Endothelial cell of umbilical vein (primary cell): ENCODE data around the gene FOXO1. TPM values are rescaled to one million over a fixed set of nuclear protein-coding genes. Genes with fewer than 3 reads are reported as not detected.
A peak's percentile ranks its signal among the peaks of the same experiment; 100 is the strongest.

Source experiments
- BruUV-seq: library from RNA; stranded (reverse); fragments of 400-500 nt; replicated peaks from 2 replicates; lab custom pipeline; 2021; lab: Mats Ljungman, UMichigan
- CTCF ChIA-PET: fragments of 300-600, 350-600 bp; sonication (Branson Sonifier 250); formaldehyde crosslinking; loops from one replicate; lab custom pipeline; 2021; ENCODE audit warnings: antibody characterized with exemption, inconsistent platforms; lab: Charles Lee
- POLR2A ChIA-PET: fragments of 300-600, 350-600 bp; sonication (Branson Sonifier 250); formaldehyde crosslinking; loops from one replicate; lab custom pipeline; 2021; ENCODE audit warnings: antibody characterized with exemption, inconsistent platforms; lab: Charles Lee
- DNase-seq: peaks from one replicate; pipeline ENCODE4 v3.0.0-alpha.2; 2011; ENCODE audit warnings: low read depth, low spot score
- FAIRE-seq: peaks from 2 replicates; lab custom pipeline; 2011; peaks lifted over from hg19 to GRCh38; lab: Jason Lieb, UNC
- H2AFZ ChIP-seq: 2 replicates; pipeline ENCODE4 v1.6.0; 2012; ENCODE audit warnings: low read depth, low read length, control low read depth, inconsistent platforms
- H3K27ac ChIP-seq: 2 replicates; pipeline ENCODE4 v1.5.1; 2011; ENCODE audit warnings: low read depth, mild to moderate bottlenecking, control low read depth, low read length, moderate library complexity; ENCODE audit not compliant: insufficient read depth
- H3K27me3 ChIP-seq, 2 experiments: 2 replicates each; pipeline versions ENCODE4 v1.6.0 to v1.6.1; 2011; ENCODE audit warnings: low read length in 2 of 2, mixed read lengths in 1 of 2; ENCODE audit not compliant: control insufficient read depth in 2 of 2, insufficient read depth in 2 of 2
- H3K36me3 ChIP-seq, 2 experiments: 2 replicates in 1 of 2; 3 replicates in 1 of 2; pipeline ENCODE4 v1.5.1; 2011; ENCODE audit warnings: low read length in 2 of 2, mild to moderate bottlenecking in 1 of 2, moderate library complexity in 1 of 2; ENCODE audit not compliant: control insufficient read depth in 2 of 2, insufficient read depth in 2 of 2; ENCODE audit errors: extremely low read depth in 1 of 2
- H3K4me1 ChIP-seq: 3 replicates; pipeline ENCODE4 v1.5.1; 2011; ENCODE audit warnings: mild to moderate bottlenecking, low read length; ENCODE audit not compliant: control insufficient read depth, insufficient read depth; ENCODE audit errors: extremely low read depth
- H3K4me2 ChIP-seq: 2 replicates; pipeline ENCODE4 v1.6.1; 2011; ENCODE audit warnings: low read length, control low read depth, mixed read lengths; ENCODE audit not compliant: insufficient read depth
- H3K4me3 ChIP-seq, 3 experiments: fragments of 200-600 bp in 1 of 3; sonication (generic), shearing (Covaris generic) in 1 of 3; replicated peaks in 1 of 3; 2 replicates each; pipeline ENCODE4 v1.5.1; 2011 to 2016; ENCODE audit warnings: control low read depth in 3 of 3, low read length in 3 of 3, mild to moderate bottlenecking in 2 of 3, inconsistent platforms in 1 of 3, low read depth in 1 of 3, moderate library complexity in 1 of 3; ENCODE audit not compliant: insufficient read depth in 1 of 3
- H3K79me2 ChIP-seq: 2 replicates; pipeline ENCODE4 v1.6.0; 2012; ENCODE audit warnings: low read length, inconsistent platforms; ENCODE audit not compliant: control insufficient read depth, insufficient read depth
- H3K9ac ChIP-seq: replicated peaks from 2 replicates; pipeline ENCODE3; 2011; ENCODE audit warnings: low read length, control low read depth; ENCODE audit not compliant: insufficient read depth; ENCODE audit errors: extremely low read depth
- H3K9me1 ChIP-seq: replicated peaks from 3 replicates; pipeline ENCODE4 v1.6.0; 2011; ENCODE audit warnings: mild to moderate bottlenecking, low read length; ENCODE audit not compliant: control insufficient read depth, insufficient read depth; ENCODE audit errors: extremely low read depth
- H3K9me3 ChIP-seq: replicated peaks from 2 replicates; pipeline ENCODE4 v1.5.1; 2012; ENCODE audit warnings: low read length, inconsistent platforms; ENCODE audit not compliant: control insufficient read depth, insufficient read depth
- H4K20me1 ChIP-seq: replicated peaks from 2 replicates; pipeline ENCODE3; 2011; ENCODE audit warnings: mild to moderate bottlenecking, low read length; ENCODE audit not compliant: control insufficient read depth, insufficient read depth; ENCODE audit errors: extremely low read depth
- CTCF ChIP-seq, 2 donors: IDR thresholded peaks; 1 replicate in 1 of 2; 2 replicates in 1 of 2; pipeline ENCODE4 v1.5.1; 2011; ENCODE audit warnings: low read length in 2 of 2, mild to moderate bottlenecking in 2 of 2, moderate library complexity in 2 of 2, control low read depth in 1 of 2, inconsistent platforms in 1 of 2, low read depth in 1 of 2; ENCODE audit not compliant: insufficient read depth in 1 of 2; ENCODE audit errors: extremely low read depth in 1 of 2
- EZH2 ChIP-seq: IDR thresholded peaks from 2 replicates; pipeline ENCODE4 v1.6.1; 2012; ENCODE audit warnings: borderline replicate concordance, low read depth, mild to moderate bottlenecking, moderate library complexity, low read length, inconsistent platforms; ENCODE audit not compliant: severe bottlenecking
- FOS ChIP-seq: IDR thresholded peaks from 2 replicates; pipeline ENCODE4 v1.6.1; 2011; ENCODE audit warnings: mild to moderate bottlenecking, low read length, moderate library complexity, borderline replicate concordance; ENCODE audit not compliant: insufficient read depth
- GATA2 ChIP-seq: IDR thresholded peaks from 2 replicates; pipeline ENCODE4 v1.7.0; 2011; ENCODE audit warnings: low read depth, mild to moderate bottlenecking, moderate library complexity, mixed read lengths, low read length; ENCODE audit not compliant: insufficient read length, insufficient read depth
- JUN ChIP-seq: IDR thresholded peaks from 2 replicates; pipeline ENCODE4 v1.6.1; 2011; ENCODE audit warnings: borderline replicate concordance, low read depth; ENCODE audit not compliant: insufficient read length, insufficient read depth
- MAX ChIP-seq: IDR thresholded peaks from 2 replicates; pipeline ENCODE4 v1.6.1; 2011; ENCODE audit not compliant: insufficient read depth, insufficient read length
- MYC ChIP-seq: IDR thresholded peaks from one replicate; pipeline ENCODE4 v1.6.1; 2011; ENCODE audit warnings: mild to moderate bottlenecking, low read depth, low read length
- POLR2A ChIP-seq: IDR thresholded peaks from 2 replicates; pipeline ENCODE4 v1.6.1; 2012; ENCODE audit warnings: low read depth, mild to moderate bottlenecking, control low read depth, low read length
- POLR2AphosphoS5 ChIP-seq: IDR thresholded peaks from 2 replicates; pipeline ENCODE4 v1.6.1; 2012; ENCODE audit warnings: low read depth, mild to moderate bottlenecking, control low read depth, low read length, moderate library complexity; ENCODE audit not compliant: insufficient read depth
- dilution Hi-C: fragments of 300-500 bp; cut with MboI; formaldehyde crosslinking; loops from one replicate; pipeline ENCODE4 v1.15.0; 2019; ENCODE audit warnings: low sequenced_read_pairs; ENCODE audit not compliant: extremely low pct_ligation_motif_present
- intact Hi-C: fragments of 100-400 bp; cut with micrococcal nuclease; formaldehyde crosslinking; loops from one replicate; pipeline ENCODE4 v1.10.0; 2022
- polyA plus RNA-seq, 4 experiments: library from polyadenylated mRNA; depleted of rRNA in 3 of 4; stranded (reverse) in 3 of 4; unstranded in 1 of 4; fragments of >200 nt; gene quantifications; 2 replicates each; pipeline versions ENCODE4 v1.2.1 to v1.2.3, GENCODE V29; 2011 to 2012; ENCODE audit warnings: missing spikeins in 1 of 4
- total RNA-seq: library from RNA; stranded (reverse); gene quantifications from 2 replicates; pipeline ENCODE4 v1.2.3, GENCODE V29; 2021

FOXO1 gene
- total and polyA plus RNA-seq, 2 donors (not counting 3 experiments of a cell fraction or from before 2014, with no cell fraction given) = 44.7 to 48.5 TPM

- BruUV-seq = TSS peak; percentile 54
- peak; percentile 94 for DNase-seq
- ChIA-PET CTCF (interaction anchor here (0.6 to 1.1 kb wide), 7 partner anchors 12 to 140 kb away, joined by 3 to 5 read pairs (median 3); no protein-coding TSS in a partner anchor), POLR2A (interaction anchor here (1.1 kb wide), 1 partner anchor 25 kb away, joined by 5 read pairs; no protein-coding TSS in a partner anchor)
- H3K27me3 ChIP-seq = no peaks in the 10 kb centered on the region
- H3K36me3 ChIP-seq = no peaks in the 10 kb centered on the region
- TF ChIP-seq POLR2AphosphoS5 (peak; percentile 79), CTCF (IDR thresholded peaks at IDR 0.05; ENCODE audit: extremely low read depth in 1 of 2, insufficient read depth in 1 of 2, low read depth in 1 of 2, low read length in 2 of 2) (no peak), FOS (peak; percentile 76), MYC (no peak), EZH2 (no peak), POLR2A (peak; percentile 57), MAX (peak; percentile 17), JUN (peak; percentile 82), GATA2 (peak; percentile 31)
- peak; percentile 95 for FAIRE-seq
- peaks cover 69% of the 10 kb centered on the region for H3K4me1 ChIP-seq
- peak overlapping the region; percentile 66 for H3K4me2 ChIP-seq
- no peak overlapping the region for H2AFZ ChIP-seq
- H3K9me3 ChIP-seq = no peaks in the 10 kb centered on the region
- intact Hi-C loops (loop anchor here (1.0 to 5.0 kb wide), 12 partner anchors 21 to 812 kb away; partner anchors contain the start of gene FOXO1), dilution Hi-C loops (no loop called here)
- H3K4me3 ChIP-seq = peak overlapping the region in 1 of 3 experiments; percentile 14
- H3K79me2 ChIP-seq = peaks cover 84% of the 10 kb centered on the region
- H3K9ac ChIP-seq = peak overlapping the region; percentile 79
- no peaks in the 10 kb centered on the region for H4K20me1 ChIP-seq
- H3K27ac ChIP-seq = peak overlapping the region; percentile 87
- no peaks in the 10 kb centered on the region for H3K9me1 ChIP-seq
Observed at GRCh38 chr13:40589285-40590109, 76.9 kb downstream of the FOXO1 start.
